Endothelial cell of umbilical vein (primary cell): ENCODE measurements around the gene LGR6. TPM values are rescaled to one million over a fixed set of nuclear protein-coding genes. Genes with fewer than 3 reads are reported as not detected.

Experiments used
- BruUV-seq: library from RNA; stranded (reverse); fragments of 400-500 nt; replicated peaks from 2 replicates; lab custom pipeline; 2021; lab: Mats Ljungman, UMichigan
- CTCF ChIA-PET: fragments of 300-600, 350-600 bp; sonication (Branson Sonifier 250); formaldehyde crosslinking; loops from one replicate; lab custom pipeline; 2021; ENCODE audit warnings: antibody characterized with exemption, inconsistent platforms; lab: Charles Lee
- POLR2A ChIA-PET: fragments of 300-600, 350-600 bp; sonication (Branson Sonifier 250); formaldehyde crosslinking; loops from one replicate; lab custom pipeline; 2021; ENCODE audit warnings: antibody characterized with exemption, inconsistent platforms; lab: Charles Lee
- DNase-seq: peaks from one replicate; pipeline ENCODE4 v3.0.0-alpha.2; 2011; ENCODE audit warnings: low read depth, low spot score
- FAIRE-seq: peaks from 2 replicates; lab custom pipeline; 2011; peaks lifted over from hg19 to GRCh38; lab: Jason Lieb, UNC
- H2AFZ ChIP-seq: 2 replicates; pipeline ENCODE4 v1.6.0; 2012; ENCODE audit warnings: low read depth, low read length, control low read depth, inconsistent platforms
- H3K27ac ChIP-seq: 2 replicates; pipeline ENCODE4 v1.5.1; 2011; ENCODE audit warnings: low read depth, mild to moderate bottlenecking, control low read depth, low read length, moderate library complexity; ENCODE audit not compliant: insufficient read depth
- H3K27me3 ChIP-seq, 2 experiments: 2 replicates each; pipeline versions ENCODE4 v1.6.0 to v1.6.1; 2011; ENCODE audit warnings: low read length in 2 of 2, mixed read lengths in 1 of 2; ENCODE audit not compliant: control insufficient read depth in 2 of 2, insufficient read depth in 2 of 2
- H3K36me3 ChIP-seq, 2 experiments: 2 replicates in 1 of 2; 3 replicates in 1 of 2; pipeline ENCODE4 v1.5.1; 2011; ENCODE audit warnings: low read length in 2 of 2, mild to moderate bottlenecking in 1 of 2, moderate library complexity in 1 of 2; ENCODE audit not compliant: control insufficient read depth in 2 of 2, insufficient read depth in 2 of 2; ENCODE audit errors: extremely low read depth in 1 of 2
- H3K4me1 ChIP-seq: 3 replicates; pipeline ENCODE4 v1.5.1; 2011; ENCODE audit warnings: mild to moderate bottlenecking, low read length; ENCODE audit not compliant: control insufficient read depth, insufficient read depth; ENCODE audit errors: extremely low read depth
- H3K4me2 ChIP-seq: 2 replicates; pipeline ENCODE4 v1.6.1; 2011; ENCODE audit warnings: low read length, control low read depth, mixed read lengths; ENCODE audit not compliant: insufficient read depth
- H3K4me3 ChIP-seq, 3 experiments: fragments of 200-600 bp in 1 of 3; sonication (generic), shearing (Covaris generic) in 1 of 3; replicated peaks in 1 of 3; 2 replicates each; pipeline ENCODE4 v1.5.1; 2011 to 2016; ENCODE audit warnings: control low read depth in 3 of 3, low read length in 3 of 3, mild to moderate bottlenecking in 2 of 3, inconsistent platforms in 1 of 3, low read depth in 1 of 3, moderate library complexity in 1 of 3; ENCODE audit not compliant: insufficient read depth in 1 of 3
- H3K79me2 ChIP-seq: 2 replicates; pipeline ENCODE4 v1.6.0; 2012; ENCODE audit warnings: low read length, inconsistent platforms; ENCODE audit not compliant: control insufficient read depth, insufficient read depth
- H3K9ac ChIP-seq: replicated peaks from 2 replicates; pipeline ENCODE3; 2011; ENCODE audit warnings: low read length, control low read depth; ENCODE audit not compliant: insufficient read depth; ENCODE audit errors: extremely low read depth
- H3K9me1 ChIP-seq: replicated peaks from 3 replicates; pipeline ENCODE4 v1.6.0; 2011; ENCODE audit warnings: mild to moderate bottlenecking, low read length; ENCODE audit not compliant: control insufficient read depth, insufficient read depth; ENCODE audit errors: extremely low read depth
- H3K9me3 ChIP-seq: replicated peaks from 2 replicates; pipeline ENCODE4 v1.5.1; 2012; ENCODE audit warnings: low read length, inconsistent platforms; ENCODE audit not compliant: control insufficient read depth, insufficient read depth
- H4K20me1 ChIP-seq: replicated peaks from 2 replicates; pipeline ENCODE3; 2011; ENCODE audit warnings: mild to moderate bottlenecking, low read length; ENCODE audit not compliant: control insufficient read depth, insufficient read depth; ENCODE audit errors: extremely low read depth
- FOS ChIP-seq: IDR thresholded peaks from 2 replicates; pipeline ENCODE4 v1.6.1; 2011; ENCODE audit warnings: mild to moderate bottlenecking, low read length, moderate library complexity, borderline replicate concordance; ENCODE audit not compliant: insufficient read depth
- MYC ChIP-seq: IDR thresholded peaks from one replicate; pipeline ENCODE4 v1.6.1; 2011; ENCODE audit warnings: mild to moderate bottlenecking, low read depth, low read length
- POLR2A ChIP-seq: IDR thresholded peaks from 2 replicates; pipeline ENCODE4 v1.6.1; 2012; ENCODE audit warnings: low read depth, mild to moderate bottlenecking, control low read depth, low read length
- POLR2AphosphoS5 ChIP-seq: IDR thresholded peaks from 2 replicates; pipeline ENCODE4 v1.6.1; 2012; ENCODE audit warnings: low read depth, mild to moderate bottlenecking, control low read depth, low read length, moderate library complexity; ENCODE audit not compliant: insufficient read depth
- dilution Hi-C: fragments of 300-500 bp; cut with MboI; formaldehyde crosslinking; loops from one replicate; pipeline ENCODE4 v1.15.0; 2019; ENCODE audit warnings: low sequenced_read_pairs; ENCODE audit not compliant: extremely low pct_ligation_motif_present
- intact Hi-C: fragments of 100-400 bp; cut with micrococcal nuclease; formaldehyde crosslinking; loops from one replicate; pipeline ENCODE4 v1.10.0; 2022
- polyA plus RNA-seq, 4 experiments: library from polyadenylated mRNA; depleted of rRNA in 3 of 4; stranded (reverse) in 3 of 4; unstranded in 1 of 4; fragments of >200 nt; gene quantifications; 2 replicates each; pipeline versions ENCODE4 v1.2.1 to v1.2.3, GENCODE V29; 2011 to 2012; ENCODE audit warnings: missing spikeins in 1 of 4
- total RNA-seq: library from RNA; stranded (reverse); gene quantifications from 2 replicates; pipeline ENCODE4 v1.2.3, GENCODE V29; 2021
- TF ChIP-seq, protein P1 (sequence below): IDR thresholded peaks from 2 replicates; pipeline ENCODE4 v1.6.1; 2011; ENCODE audit not compliant: insufficient read depth, insufficient read length

LGR6 gene
- total and polyA plus RNA-seq, 2 donors (not counting 3 experiments of a cell fraction or from before 2014, with no cell fraction given): not detected

- H3K9me3 ChIP-seq: no peaks in the 10 kb centered on the region
- no peaks in the 10 kb centered on the region for H3K27me3 ChIP-seq
- intact Hi-C loops (loop anchor here (5.0 to 10.0 kb wide), 2 partner anchors 114 to 616 kb away; partner anchors contain the start of gene CYB5R1), dilution Hi-C loops (no loop called here)
- H3K9ac ChIP-seq: peak within 1 kb of the TSS; percentile 81
- ChIA-PET CTCF (interaction anchor here (1.4 to 4.2 kb wide), 3 partner anchors 155 to 371 kb away, joined by 3 to 14 read pairs (median 4); partner anchors contain the start of gene LGR6), POLR2A (no interaction called here)
- TSS peak; percentile 75 for BruUV-seq
- peak within 1 kb of the TSS; percentile 68 for H2AFZ ChIP-seq
- peak within 1 kb of the TSS; percentile 52 for H3K27ac ChIP-seq
- H3K4me3 ChIP-seq: peak within 1 kb of the TSS; percentile 44 to 75 (median 55)
- FAIRE-seq (peak; percentile 94), DNase-seq (peak; percentile 99)
- H3K4me2 ChIP-seq: peak within 1 kb of the TSS; percentile 92
- H4K20me1 ChIP-seq: no peaks in the 10 kb centered on the region
- TF ChIP-seq FOS: no peak
- no peak for TF ChIP-seq MYC
- peak; percentile 69 for TF ChIP-seq POLR2AphosphoS5
- TF ChIP-seq, protein P1, sequence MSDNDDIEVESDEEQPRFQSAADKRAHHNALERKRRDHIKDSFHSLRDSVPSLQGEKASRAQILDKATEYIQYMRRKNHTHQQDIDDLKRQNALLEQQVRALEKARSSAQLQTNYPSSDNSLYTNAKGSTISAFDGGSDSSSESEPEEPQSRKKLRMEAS: peak; percentile 11
- peak; percentile 71 for TF ChIP-seq POLR2A
- H3K9me1 ChIP-seq: no peaks in the 10 kb centered on the region
- no peaks in the 10 kb centered on the region for H3K36me3 ChIP-seq
- H3K4me1 ChIP-seq: peaks cover 7% of the 10 kb centered on the region
- H3K79me2 ChIP-seq: peaks cover 7% of the 10 kb centered on the region
Observed at GRCh38 chr1:202348509-202349205, 155.1 kb downstream of the LGR6 start, which contains the start of gene PPP1R12B. PPP1R12B (plus strand) TSS chr1:202348699; CDS start chr1:202348852, 153 bp downstream.
